HepG2 (cell line): Measurements from ENCODE around the gene THADA. TPM values are rescaled to one million over a fixed set of nuclear protein-coding genes. Genes with fewer than 3 reads are reported as not detected.
A peak's percentile ranks its signal among the peaks of the same experiment; 100 is the strongest.

Source experiments
- CBFB ChIP-seq: sonication (generic); formaldehyde crosslinking; IDR thresholded peaks from 2 replicates; pipeline ENCODE4 v1.4.0; 2020; ENCODE audit warnings: missing genetic modification reagents
- GTF3A ChIP-seq: sonication (generic); formaldehyde crosslinking; conservative IDR thresholded peaks from 2 replicates; pipeline ENCODE4 v1.4.0; 2020; ENCODE audit warnings: mild to moderate bottlenecking, missing genetic modification reagents
- JDP2 ChIP-seq: sonication (generic); formaldehyde crosslinking; IDR thresholded peaks from 2 replicates; pipeline ENCODE4 v1.8.1; 2022; ENCODE audit warnings: missing genetic modification reagents, borderline replicate concordance
- PHF20 ChIP-seq: sonication (generic); formaldehyde crosslinking; IDR thresholded peaks from 2 replicates; pipeline ENCODE4 v1.5.0; 2020; ENCODE audit warnings: mild to moderate bottlenecking, missing genetic modification reagents
- SAP130 ChIP-seq: IDR thresholded peaks from 2 replicates; pipeline ENCODE4 v1.6.1; 2016; ENCODE audit warnings: low read depth
- SOX13 ChIP-seq, 3 experiments: fragments of 450-650 bp in 1 of 3; sonication (generic) in 1 of 3; formaldehyde crosslinking in 1 of 3; IDR thresholded peaks in 2 of 3; conservative IDR thresholded peaks in 1 of 3; 2 replicates each; pipeline versions ENCODE4 v1.5.0 to v1.6.1; 2016 to 2020; ENCODE audit warnings: antibody characterized with exemption in 1 of 3, mild to moderate bottlenecking in 1 of 3, missing compliant biosample characterization in 1 of 3, missing genetic modification reagents in 1 of 3, moderate library complexity in 1 of 3
- THAP11 ChIP-seq: IDR thresholded peaks from 2 replicates; pipeline ENCODE4 v1.6.1; 2016; ENCODE audit warnings: missing biosample characterization, missing genetic modification reagents
- ZFP62 ChIP-seq: sonication (generic); formaldehyde crosslinking; IDR thresholded peaks from 2 replicates; pipeline ENCODE4 v1.4.0; 2020; ENCODE audit warnings: missing genetic modification reagents
- ZFY ChIP-seq: sonication (generic); formaldehyde crosslinking; IDR thresholded peaks from 2 replicates; pipeline ENCODE4 v1.4.0; 2020; ENCODE audit warnings: missing genetic modification reagents
- ZKSCAN5 ChIP-seq: sonication (generic); formaldehyde crosslinking; IDR thresholded peaks from 2 replicates; pipeline ENCODE4 v1.5.1; 2020; ENCODE audit warnings: mild to moderate bottlenecking, missing genetic modification reagents
- ZNF10 ChIP-seq: sonication (generic); formaldehyde crosslinking; IDR thresholded peaks from 2 replicates; pipeline ENCODE4 v1.4.0; 2020; ENCODE audit warnings: mild to moderate bottlenecking, low read depth, missing genetic modification reagents, borderline replicate concordance
- ZNF205 ChIP-seq: IDR thresholded peaks from 2 replicates; pipeline ENCODE4 v1.6.1; 2018; ENCODE audit warnings: missing biosample characterization, missing genetic modification reagents
- ZNF335 ChIP-seq: sonication (generic); formaldehyde crosslinking; IDR thresholded peaks from 2 replicates; pipeline ENCODE4 v1.4.0; 2020; ENCODE audit warnings: missing genetic modification reagents
- ZNF713 ChIP-seq: sonication (generic); formaldehyde crosslinking; IDR thresholded peaks from 2 replicates; pipeline ENCODE4 v1.4.0; 2020; ENCODE audit warnings: mild to moderate bottlenecking, missing genetic modification reagents
- ZNF883 ChIP-seq: sonication (generic); formaldehyde crosslinking; IDR thresholded peaks from 2 replicates; pipeline ENCODE4 v1.5.1; 2020; ENCODE audit warnings: mild to moderate bottlenecking, missing genetic modification reagents; ENCODE audit errors: not compliant biosample characterization
- polyA plus RNA-seq, 8 experiments: library from polyadenylated mRNA; depleted of rRNA in 3 of 8; stranded (reverse) in 7 of 8; unstranded in 1 of 8; fragments of >200 nt; fragmentation: Illumina TruSeq in 4 of 8; extraction: Trizol in 4 of 8; gene quantifications; 2 replicates each; pipeline versions ENCODE4 v1.2.1 to v1.2.3, GENCODE V29; 2011 to 2016; ENCODE audit warnings: low read depth in 4 of 8, missing spikeins in 1 of 8, mixed read lengths in 1 of 8; ENCODE audit not compliant: insufficient read depth in 1 of 8
- total RNA-seq, 5 experiments: library from RNA; depleted of rRNA; stranded (reverse); fragments of >200 nt; fragmentation: Illumina TruSeq; extraction: Trizol; gene quantifications; 2 replicates each; pipeline ENCODE4 v1.2.3, GENCODE V29; 2016; ENCODE audit warnings: low read depth in 1 of 5
- TF ChIP-seq, protein P1 (sequence below): sonication (generic); formaldehyde crosslinking; IDR thresholded peaks from 2 replicates; pipeline ENCODE4 v1.5.1; 2020; ENCODE audit warnings: mild to moderate bottlenecking, missing genetic modification reagents, moderate library complexity
- TF ChIP-seq, protein P2 (sequence below): sonication (generic); formaldehyde crosslinking; IDR thresholded peaks from 2 replicates; pipeline ENCODE4 v1.8.0; 2022; ENCODE audit warnings: mild to moderate bottlenecking, missing genetic modification reagents
- TF ChIP-seq, protein P3 (sequence below): IDR thresholded peaks from 2 replicates; pipeline ENCODE4 v1.6.1; 2016; ENCODE audit warnings: mild to moderate bottlenecking, missing biosample characterization, missing genetic modification reagents
- TF ChIP-seq, protein P4 (sequence below): sonication (generic); formaldehyde crosslinking; conservative IDR thresholded peaks from 2 replicates; pipeline ENCODE4 v1.4.0; 2020; ENCODE audit warnings: missing genetic modification reagents
- TF ChIP-seq, protein P5 (sequence below): sonication (generic); formaldehyde crosslinking; IDR thresholded peaks from 2 replicates; pipeline ENCODE4 v1.4.0; 2020; ENCODE audit warnings: missing genetic modification reagents

The THADA gene
- total and polyA plus RNA-seq, 2 of the 13 experiments (the other 11 are each of a cell fraction or from before 2014, with no cell fraction given), result 12.7 to 21.7 TPM

DNA sequence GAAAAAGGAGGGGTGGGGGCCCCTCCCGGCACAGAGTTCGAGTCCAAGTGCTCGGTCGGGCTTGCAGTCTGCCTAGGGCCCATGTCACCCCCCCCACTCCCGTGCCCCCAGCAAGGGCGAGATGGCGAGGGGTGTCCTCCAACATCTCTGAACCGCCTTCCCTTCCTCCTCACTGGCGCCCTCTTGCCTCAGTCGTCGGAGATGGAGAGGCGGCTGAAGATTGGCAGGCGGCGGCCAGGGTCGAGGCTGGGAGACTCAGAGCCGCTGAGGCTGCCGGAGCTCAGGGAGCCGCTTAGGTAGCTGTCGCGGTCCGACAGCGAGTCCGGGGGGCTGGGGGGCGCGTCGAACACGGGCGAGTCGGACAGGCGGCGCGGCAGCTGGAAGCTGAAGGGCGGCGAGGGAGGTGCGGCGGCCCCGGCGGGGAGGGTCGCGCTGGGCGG is 371.7 kb downstream of the THADA start (continued):
- TF ChIP-seq, protein P1, sequence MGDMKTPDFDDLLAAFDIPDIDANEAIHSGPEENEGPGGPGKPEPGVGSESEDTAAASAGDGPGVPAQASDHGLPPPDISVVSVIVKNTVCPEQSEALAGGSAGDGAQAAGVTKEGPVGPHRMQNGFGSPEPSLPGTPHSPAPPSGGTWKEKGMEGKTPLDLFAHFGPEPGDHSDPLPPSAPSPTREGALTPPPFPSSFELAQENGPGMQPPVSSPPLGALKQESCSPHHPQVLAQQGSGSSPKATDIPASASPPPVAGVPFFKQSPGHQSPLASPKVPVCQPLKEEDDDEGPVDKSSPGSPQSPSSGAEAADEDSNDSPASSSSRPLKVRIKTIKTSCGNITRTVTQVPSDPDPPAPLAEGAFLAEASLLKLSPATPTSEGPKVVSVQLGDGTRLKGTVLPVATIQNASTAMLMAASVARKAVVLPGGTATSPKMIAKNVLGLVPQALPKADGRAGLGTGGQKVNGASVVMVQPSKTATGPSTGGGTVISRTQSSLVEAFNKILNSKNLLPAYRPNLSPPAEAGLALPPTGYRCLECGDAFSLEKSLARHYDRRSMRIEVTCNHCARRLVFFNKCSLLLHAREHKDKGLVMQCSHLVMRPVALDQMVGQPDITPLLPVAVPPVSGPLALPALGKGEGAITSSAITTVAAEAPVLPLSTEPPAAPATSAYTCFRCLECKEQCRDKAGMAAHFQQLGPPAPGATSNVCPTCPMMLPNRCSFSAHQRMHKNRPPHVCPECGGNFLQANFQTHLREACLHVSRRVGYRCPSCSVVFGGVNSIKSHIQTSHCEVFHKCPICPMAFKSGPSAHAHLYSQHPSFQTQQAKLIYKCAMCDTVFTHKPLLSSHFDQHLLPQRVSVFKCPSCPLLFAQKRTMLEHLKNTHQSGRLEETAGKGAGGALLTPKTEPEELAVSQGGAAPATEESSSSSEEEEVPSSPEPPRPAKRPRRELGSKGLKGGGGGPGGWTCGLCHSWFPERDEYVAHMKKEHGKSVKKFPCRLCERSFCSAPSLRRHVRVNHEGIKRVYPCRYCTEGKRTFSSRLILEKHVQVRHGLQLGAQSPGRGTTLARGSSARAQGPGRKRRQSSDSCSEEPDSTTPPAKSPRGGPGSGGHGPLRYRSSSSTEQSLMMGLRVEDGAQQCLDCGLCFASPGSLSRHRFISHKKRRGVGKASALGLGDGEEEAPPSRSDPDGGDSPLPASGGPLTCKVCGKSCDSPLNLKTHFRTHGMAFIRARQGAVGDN (CRISPR knock-in tag), result peak; percentile 69
- peak; percentile 80 for TF ChIP-seq SAP130
- TF ChIP-seq, protein P2, sequence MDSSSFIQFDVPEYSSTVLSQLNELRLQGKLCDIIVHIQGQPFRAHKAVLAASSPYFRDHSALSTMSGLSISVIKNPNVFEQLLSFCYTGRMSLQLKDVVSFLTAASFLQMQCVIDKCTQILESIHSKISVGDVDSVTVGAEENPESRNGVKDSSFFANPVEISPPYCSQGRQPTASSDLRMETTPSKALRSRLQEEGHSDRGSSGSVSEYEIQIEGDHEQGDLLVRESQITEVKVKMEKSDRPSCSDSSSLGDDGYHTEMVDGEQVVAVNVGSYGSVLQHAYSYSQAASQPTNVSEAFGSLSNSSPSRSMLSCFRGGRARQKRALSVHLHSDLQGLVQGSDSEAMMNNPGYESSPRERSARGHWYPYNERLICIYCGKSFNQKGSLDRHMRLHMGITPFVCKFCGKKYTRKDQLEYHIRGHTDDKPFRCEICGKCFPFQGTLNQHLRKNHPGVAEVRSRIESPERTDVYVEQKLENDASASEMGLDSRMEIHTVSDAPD, result no peak
- TF ChIP-seq ZNF883, result no peak
- no peak for TF ChIP-seq ZNF10
- no peak for TF ChIP-seq ZNF713 (CRISPR knock-in tag)
- TF ChIP-seq THAP11, result peak; percentile 39; the same call in 1 of the 2 replicates
- TF ChIP-seq, protein P3, sequence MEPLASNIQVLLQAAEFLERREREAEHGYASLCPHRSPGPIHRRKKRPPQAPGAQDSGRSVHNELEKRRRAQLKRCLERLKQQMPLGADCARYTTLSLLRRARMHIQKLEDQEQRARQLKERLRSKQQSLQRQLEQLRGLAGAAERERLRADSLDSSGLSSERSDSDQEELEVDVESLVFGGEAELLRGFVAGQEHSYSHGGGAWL, result no peak
- TF ChIP-seq, protein P4, sequence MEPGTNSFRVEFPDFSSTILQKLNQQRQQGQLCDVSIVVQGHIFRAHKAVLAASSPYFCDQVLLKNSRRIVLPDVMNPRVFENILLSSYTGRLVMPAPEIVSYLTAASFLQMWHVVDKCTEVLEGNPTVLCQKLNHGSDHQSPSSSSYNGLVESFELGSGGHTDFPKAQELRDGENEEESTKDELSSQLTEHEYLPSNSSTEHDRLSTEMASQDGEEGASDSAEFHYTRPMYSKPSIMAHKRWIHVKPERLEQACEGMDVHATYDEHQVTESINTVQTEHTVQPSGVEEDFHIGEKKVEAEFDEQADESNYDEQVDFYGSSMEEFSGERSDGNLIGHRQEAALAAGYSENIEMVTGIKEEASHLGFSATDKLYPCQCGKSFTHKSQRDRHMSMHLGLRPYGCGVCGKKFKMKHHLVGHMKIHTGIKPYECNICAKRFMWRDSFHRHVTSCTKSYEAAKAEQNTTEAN (CRISPR knock-in tag), result no peak
- peak; percentile 85 for TF ChIP-seq ZNF205 (CRISPR knock-in tag)
- TF ChIP-seq CBFB (CRISPR knock-in tag), result no peak
- no peak for TF ChIP-seq ZFP62 (CRISPR knock-in tag)
- TF ChIP-seq JDP2 (CRISPR knock-in tag), result no peak
- TF ChIP-seq GTF3A (CRISPR knock-in tag), result no peak
- no peak for TF ChIP-seq ZNF335 (CRISPR knock-in tag)
- TF ChIP-seq, protein P5, sequence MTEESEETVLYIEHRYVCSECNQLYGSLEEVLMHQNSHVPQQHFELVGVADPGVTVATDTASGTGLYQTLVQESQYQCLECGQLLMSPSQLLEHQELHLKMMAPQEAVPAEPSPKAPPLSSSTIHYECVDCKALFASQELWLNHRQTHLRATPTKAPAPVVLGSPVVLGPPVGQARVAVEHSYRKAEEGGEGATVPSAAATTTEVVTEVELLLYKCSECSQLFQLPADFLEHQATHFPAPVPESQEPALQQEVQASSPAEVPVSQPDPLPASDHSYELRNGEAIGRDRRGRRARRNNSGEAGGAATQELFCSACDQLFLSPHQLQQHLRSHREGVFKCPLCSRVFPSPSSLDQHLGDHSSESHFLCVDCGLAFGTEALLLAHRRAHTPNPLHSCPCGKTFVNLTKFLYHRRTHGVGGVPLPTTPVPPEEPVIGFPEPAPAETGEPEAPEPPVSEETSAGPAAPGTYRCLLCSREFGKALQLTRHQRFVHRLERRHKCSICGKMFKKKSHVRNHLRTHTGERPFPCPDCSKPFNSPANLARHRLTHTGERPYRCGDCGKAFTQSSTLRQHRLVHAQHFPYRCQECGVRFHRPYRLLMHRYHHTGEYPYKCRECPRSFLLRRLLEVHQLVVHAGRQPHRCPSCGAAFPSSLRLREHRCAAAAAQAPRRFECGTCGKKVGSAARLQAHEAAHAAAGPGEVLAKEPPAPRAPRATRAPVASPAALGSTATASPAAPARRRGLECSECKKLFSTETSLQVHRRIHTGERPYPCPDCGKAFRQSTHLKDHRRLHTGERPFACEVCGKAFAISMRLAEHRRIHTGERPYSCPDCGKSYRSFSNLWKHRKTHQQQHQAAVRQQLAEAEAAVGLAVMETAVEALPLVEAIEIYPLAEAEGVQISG (CRISPR knock-in tag), result peak; percentile 44; the same call in 1 of the 2 replicates
- TF ChIP-seq SOX13 (IDR thresholded peaks at IDR 0.05), result no peak
- peak in 1 of 2 experiments; percentile 57; a peak in 2 of 4 replicates for TF ChIP-seq SOX13 (CRISPR knock-in tag; conservative IDR thresholded peaks at IDR 0.05 in 1 of 2, IDR thresholded peaks at IDR 0.05 in 1 of 2)
- TF ChIP-seq ZFY, result no peak
- no peak for TF ChIP-seq PHF20
- TF ChIP-seq ZKSCAN5 (CRISPR knock-in tag), result no peak
